Measurements from ENCODE around the gene PLPP2.

PLPP2 gene

GRCh38 chr19:315811-316210, 24.6 kb upstream of the PLPP2 start:
- no peak for DNase-seq

GRCh38 chr19:313988-314815, 23.0 kb upstream of the PLPP2 start:
- DNase-seq = no peak

GRCh38 chr19:313169-313987, 22.2 kb upstream of the PLPP2 start:
- no peak for DNase-seq

GRCh38 chr19:311813-312261, 20.6 kb upstream of the PLPP2 start:
- DNase-seq = no peak

GRCh38 chr19:310781-311496, 19.7 kb upstream of the PLPP2 start:
- no peak for DNase-seq

GRCh38 chr19:310141-310651, 19.0 kb upstream of the PLPP2 start:
- DNase-seq = no peak

- no peak for DNase-seq
These were observed 18.0 kb upstream of the PLPP2 start for GRCh38 chr19:309206-309565.

GRCh38 chr19:308471-309205, 17.4 kb upstream of the PLPP2 start:
- DNase-seq = no peak

- DNase-seq = no peak
These were observed 16.7 kb upstream of the PLPP2 start for GRCh38 chr19:307793-308420.

- DNase-seq = no peak
These were observed 15.9 kb upstream of the PLPP2 start for GRCh38 chr19:307111-307531.

- no peak for DNase-seq
These were observed 15.1 kb upstream of the PLPP2 start for GRCh38 chr19:306151-306900.

- no peak for DNase-seq
These were observed 14.3 kb upstream of the PLPP2 start for GRCh38 chr19:305240-306150.

- DNase-seq = no peak
These were observed 5.4 kb upstream of the PLPP2 start for GRCh38 chr19:296476-297225.

GRCh38 chr19:295687-296370, 4.6 kb upstream of the PLPP2 start:
- no peak for DNase-seq

- DNase-seq = peak in 17 of 51 donors; percentile 3 to 67 (median 20)
These were observed 3.9 kb upstream of the PLPP2 start for GRCh38 chr19:294946-295686.

GRCh38 chr19:294341-294945, 3.2 kb upstream of the PLPP2 start:
- peak in 8 of 51 donors; percentile 3 to 16 (median 12) for DNase-seq

All from hypothalamus (tissue), 51 donors.